ENCODE results near the gene SLC22A16. TPM values are rescaled to one million over a fixed set of nuclear protein-coding genes. Genes with fewer than 3 reads are reported as not detected.

SLC22A16 gene
- total and polyA plus RNA-seq, 2 donors (not counting 1 experiment from before 2014, with no cell fraction given): not detected

- Histone ChIP-seq H2AFZ (ENCODE audit: low read length) (no peak overlapping the region), H3K79me2 (ENCODE audit: control insufficient read depth, insufficient read depth, low read length) (no peaks in the 10 kb centered on the region), H3K36me3 (ENCODE audit: control insufficient read depth, insufficient read depth, low read length) (no peaks in the 10 kb centered on the region), H3K4me1 (ENCODE audit: control insufficient read depth, extremely low read depth, insufficient read depth, low read length) (no peaks in the 10 kb centered on the region), H3K27me3 (ENCODE audit: control insufficient read depth, insufficient read depth, low read length) (peaks cover 5% of the 10 kb centered on the region), H3K9me3 (ENCODE audit: control insufficient read depth, insufficient read depth, low read depth, low read length) (no peaks in the 10 kb centered on the region), H4K20me1 (ENCODE audit: control insufficient read depth, extremely low read depth, insufficient read depth, low read length) (no peaks in the 10 kb centered on the region), H3K4me3 (replicated peaks in 1 of 4; ENCODE audit: control extremely low read depth in 1 of 4, insufficient read depth in 1 of 4, low read depth in 3 of 4, low read length in 4 of 4) (no peak overlapping the region), H3K27ac (ENCODE audit: insufficient read depth, low read length) (no peak overlapping the region), H3K9ac (ENCODE audit: insufficient read depth, low read length) (no peak overlapping the region), H3K4me2 (ENCODE audit: extremely low read depth, insufficient read depth, low read length) (no peak overlapping the region)
- no peak for DNase-seq (ENCODE audit: low read depth in 2 of 2)
- TF ChIP-seq CTCF (conservative IDR thresholded peaks at IDR 0.05 in 1 of 2, IDR thresholded peaks at IDR 0.05 in 1 of 2; ENCODE audit: low read depth in 1 of 2, low read length in 2 of 2): no peak
- no peak for TF ChIP-seq EZH2 (IDR thresholded peaks at IDR 0.05; ENCODE audit: low read length, missing control alignments)
These were observed 19.5 kb upstream of the SLC22A16 start for GRCh38 chr6:110495949-110496348.

GRCh38 chr6:110493253-110493800, 16.9 kb upstream of the SLC22A16 start:
- Histone ChIP-seq H2AFZ (ENCODE audit: low read length) (no peak overlapping the region), H3K79me2 (ENCODE audit: control insufficient read depth, insufficient read depth, low read length) (no peaks in the 10 kb centered on the region), H3K9ac (ENCODE audit: insufficient read depth, low read length) (no peak overlapping the region), H3K4me3 (replicated peaks in 1 of 4; ENCODE audit: control extremely low read depth in 1 of 4, insufficient read depth in 1 of 4, low read depth in 3 of 4, low read length in 4 of 4) (no peak overlapping the region), H3K27ac (ENCODE audit: insufficient read depth, low read length) (no peak overlapping the region), H4K20me1 (ENCODE audit: control insufficient read depth, extremely low read depth, insufficient read depth, low read length) (no peaks in the 10 kb centered on the region), H3K4me2 (ENCODE audit: extremely low read depth, insufficient read depth, low read length) (no peak overlapping the region), H3K36me3 (ENCODE audit: control insufficient read depth, insufficient read depth, low read length) (no peaks in the 10 kb centered on the region), H3K27me3 (ENCODE audit: control insufficient read depth, insufficient read depth, low read length) (peaks cover 2% of the 10 kb centered on the region), H3K4me1 (ENCODE audit: control insufficient read depth, extremely low read depth, insufficient read depth, low read length) (no peaks in the 10 kb centered on the region), H3K9me3 (ENCODE audit: control insufficient read depth, insufficient read depth, low read depth, low read length) (no peaks in the 10 kb centered on the region)
- TF ChIP-seq CTCF (conservative IDR thresholded peaks at IDR 0.05 in 1 of 2, IDR thresholded peaks at IDR 0.05 in 1 of 2; ENCODE audit: low read depth in 1 of 2, low read length in 2 of 2): no peak
- no peak for TF ChIP-seq EZH2 (IDR thresholded peaks at IDR 0.05; ENCODE audit: low read length, missing control alignments)
- DNase-seq (ENCODE audit: low read depth in 2 of 2): no peak

- Histone ChIP-seq H3K27ac (ENCODE audit: insufficient read depth, low read length) (no peak overlapping the region), H3K9me3 (ENCODE audit: control insufficient read depth, insufficient read depth, low read depth, low read length) (no peaks in the 10 kb centered on the region), H3K4me3 (replicated peaks in 1 of 4; ENCODE audit: control extremely low read depth in 1 of 4, insufficient read depth in 1 of 4, low read depth in 3 of 4, low read length in 4 of 4) (no peak overlapping the region), H3K4me1 (ENCODE audit: control insufficient read depth, extremely low read depth, insufficient read depth, low read length) (no peaks in the 10 kb centered on the region), H3K36me3 (ENCODE audit: control insufficient read depth, insufficient read depth, low read length) (no peaks in the 10 kb centered on the region), H3K4me2 (ENCODE audit: extremely low read depth, insufficient read depth, low read length) (no peak overlapping the region), H3K79me2 (ENCODE audit: control insufficient read depth, insufficient read depth, low read length) (no peaks in the 10 kb centered on the region), H3K9ac (ENCODE audit: insufficient read depth, low read length) (no peak overlapping the region), H3K27me3 (ENCODE audit: control insufficient read depth, insufficient read depth, low read length) (no peaks in the 10 kb centered on the region), H2AFZ (ENCODE audit: low read length) (no peak overlapping the region), H4K20me1 (ENCODE audit: control insufficient read depth, extremely low read depth, insufficient read depth, low read length) (no peaks in the 10 kb centered on the region)
- TF ChIP-seq EZH2 (IDR thresholded peaks at IDR 0.05; ENCODE audit: low read length, missing control alignments) (no peak), CTCF (conservative IDR thresholded peaks at IDR 0.05 in 1 of 2, IDR thresholded peaks at IDR 0.05 in 1 of 2; ENCODE audit: low read depth in 1 of 2, low read length in 2 of 2) (no peak)
- peak in 1 of 2 donors; percentile 12 for DNase-seq (ENCODE audit: low read depth in 2 of 2)
These were observed 16.2 kb upstream of the SLC22A16 start for GRCh38 chr6:110492584-110492983.

Data from fibroblast of lung (primary cell).